HEK293 (cell line): ENCODE measurements around the gene GCC2.

Experiments
- BCL6B ChIP-seq: fragments of 450-650 bp; formaldehyde crosslinking; IDR thresholded peaks from 2 replicates; pipeline ENCODE4 v1.5.1; 2017; ENCODE audit warnings: missing biosample characterization, missing genetic modification characterization
- GLIS2 ChIP-seq: fragments of 450-650 bp; formaldehyde crosslinking; IDR thresholded peaks from 2 replicates; pipeline ENCODE4 v1.5.1; 2016; ENCODE audit warnings: missing biosample characterization, missing genetic modification characterization
- HOXA7 ChIP-seq: sonication (generic); formaldehyde crosslinking; IDR thresholded peaks from 2 replicates; pipeline ENCODE4 v1.8.1; 2022; ENCODE audit warnings: missing genetic modification reagents, borderline replicate concordance
- HOXD13 ChIP-seq: sonication (generic); formaldehyde crosslinking; IDR thresholded peaks from 2 replicates; pipeline ENCODE4 v1.8.0; 2022; ENCODE audit warnings: missing genetic modification reagents, borderline replicate concordance
- KLF8 ChIP-seq: fragments of 450-650 bp; formaldehyde crosslinking; IDR thresholded peaks from 2 replicates; pipeline ENCODE4 v1.5.1; 2016; ENCODE audit warnings: missing biosample characterization, missing genetic modification characterization
- KLF9 ChIP-seq: fragments of 450-650 bp; formaldehyde crosslinking; IDR thresholded peaks from 2 replicates; pipeline ENCODE4 v1.5.1; 2016; ENCODE audit warnings: missing biosample characterization, missing genetic modification characterization, low read depth
- PATZ1 ChIP-seq: fragments of 450-650 bp; formaldehyde crosslinking; IDR thresholded peaks from 2 replicates; pipeline ENCODE4 v1.5.1; 2016; ENCODE audit warnings: missing biosample characterization, missing genetic modification characterization
- PRDM2 ChIP-seq: fragments of 450-650 bp; formaldehyde crosslinking; IDR thresholded peaks from 2 replicates; pipeline ENCODE4 v1.5.1; 2016; ENCODE audit warnings: missing biosample characterization, missing genetic modification characterization, borderline replicate concordance
- RBAK ChIP-seq: fragments of 450-650 bp; formaldehyde crosslinking; IDR thresholded peaks from 2 replicates; pipeline ENCODE4 v1.5.1; 2016; ENCODE audit warnings: missing biosample characterization, missing genetic modification characterization
- SCRT2 ChIP-seq: fragments of 450-650 bp; formaldehyde crosslinking; IDR thresholded peaks from 2 replicates; pipeline ENCODE4 v1.5.1; 2016; ENCODE audit warnings: missing biosample characterization, missing genetic modification characterization
- ZBTB26 ChIP-seq: fragments of 450-650 bp; formaldehyde crosslinking; optimal IDR thresholded peaks from 2 replicates; pipeline ENCODE3; 2016; ENCODE audit warnings: missing biosample characterization, mild to moderate bottlenecking, missing genetic modification characterization
- ZIC2 ChIP-seq: fragments of 450-650 bp; formaldehyde crosslinking; IDR thresholded peaks from 2 replicates; pipeline ENCODE4 v1.5.1; 2016; ENCODE audit warnings: missing biosample characterization, missing genetic modification characterization
- ZNF138 ChIP-seq: fragments of 450-650 bp; formaldehyde crosslinking; IDR thresholded peaks from 2 replicates; pipeline ENCODE4 v1.5.1; 2016; ENCODE audit warnings: missing biosample characterization, missing genetic modification characterization, borderline replicate concordance
- ZNF211 ChIP-seq: fragments of 450-650 bp; formaldehyde crosslinking; IDR thresholded peaks from 2 replicates; pipeline ENCODE4 v1.5.1; 2016; ENCODE audit warnings: low read depth, missing biosample characterization, missing genetic modification characterization
- ZNF280C ChIP-seq: fragments of 450-650 bp; formaldehyde crosslinking; IDR thresholded peaks from 2 replicates; pipeline ENCODE4 v1.5.1; 2016; ENCODE audit warnings: missing biosample characterization, missing genetic modification characterization
- ZNF292 ChIP-seq: fragments of 450-650 bp; formaldehyde crosslinking; IDR thresholded peaks from 2 replicates; pipeline ENCODE4 v1.5.1; 2016; ENCODE audit warnings: low read depth, missing biosample characterization, missing genetic modification characterization, borderline replicate concordance
- ZNF423 ChIP-seq: fragments of 450-650 bp; formaldehyde crosslinking; IDR thresholded peaks from 2 replicates; pipeline ENCODE4 v1.5.1; 2016; ENCODE audit warnings: missing biosample characterization, missing genetic modification characterization
- ZNF624 ChIP-seq: fragments of 450-650 bp; formaldehyde crosslinking; IDR thresholded peaks from 2 replicates; pipeline ENCODE4 v1.5.1; 2017; ENCODE audit warnings: missing biosample characterization, missing genetic modification characterization
- ZNF629 ChIP-seq: fragments of 450-650 bp; formaldehyde crosslinking; IDR thresholded peaks from 2 replicates; pipeline ENCODE4 v1.5.1; 2017; ENCODE audit warnings: missing biosample characterization, missing genetic modification characterization
- ZNF785 ChIP-seq: fragments of 450-650 bp; formaldehyde crosslinking; IDR thresholded peaks from 2 replicates; pipeline ENCODE4 v1.5.1; 2016; ENCODE audit warnings: missing biosample characterization, missing genetic modification characterization
- ZNF792 ChIP-seq: fragments of 450-650 bp; formaldehyde crosslinking; IDR thresholded peaks from 2 replicates; pipeline ENCODE4 v1.5.1; 2016; ENCODE audit warnings: missing biosample characterization, missing genetic modification characterization
- ZNF830 ChIP-seq: fragments of 450-650 bp; IDR thresholded peaks from 2 replicates; pipeline ENCODE4 v1.5.0; 2018; ENCODE audit warnings: missing biosample characterization, missing genetic modification characterization, low read depth, mild to moderate bottlenecking, moderate library complexity
- ZSCAN18 ChIP-seq: fragments of 450-650 bp; formaldehyde crosslinking; IDR thresholded peaks from 2 replicates; pipeline ENCODE4 v1.5.1; 2016; ENCODE audit warnings: missing biosample characterization, missing genetic modification characterization

GCC2 gene

GRCh38 chr2:108448678-108449409 lies at the start of gene GCC2 (continued):
- peak; percentile 65; the same call in 1 of the 2 replicates for TF ChIP-seq KLF8 (tag by site-specific recombination)
- TF ChIP-seq GLIS2 (tag by site-specific recombination) = peak; percentile 84
- TF ChIP-seq RBAK = no peak
- TF ChIP-seq PRDM2 = no peak
- no peak for TF ChIP-seq ZSCAN18 (tag by site-specific recombination)
- no peak for TF ChIP-seq BCL6B (tag by site-specific recombination)
- 0 out of 2 replicates have a peak, but pooled peaks have one; percentile 41 for TF ChIP-seq PATZ1 (tag by site-specific recombination)
- TF ChIP-seq ZNF792 (tag by site-specific recombination) = no peak
- no peak for TF ChIP-seq ZNF423 (tag by site-specific recombination)
- peak; percentile 32 for TF ChIP-seq ZBTB26 (tag by site-specific recombination)
- TF ChIP-seq ZNF280C = no peak
- TF ChIP-seq ZIC2 = peak; percentile 67
- no peak for TF ChIP-seq ZNF785
- no peak for TF ChIP-seq ZNF830 (tag by site-specific recombination)
- no peak for TF ChIP-seq ZNF624 (tag by site-specific recombination)
- TF ChIP-seq ZNF211 = no peak
- no peak for TF ChIP-seq HOXD13 (CRISPR knock-in tag)
- TF ChIP-seq ZNF629 (tag by site-specific recombination) = peak; percentile 91
- TF ChIP-seq KLF9 (tag by site-specific recombination) = peak; percentile 89
- TF ChIP-seq HOXA7 (CRISPR knock-in tag) = no peak
- TF ChIP-seq SCRT2 (tag by site-specific recombination) = no peak
- no peak for TF ChIP-seq ZNF138
- no peak for TF ChIP-seq ZNF292 (tag by site-specific recombination)
